GM19023 (cell line): ENCODE measurements around the gene PREP.

Source experiments
- ATAC-seq: cut with Tn5 transposase; IDR thresholded peaks from one replicate; pipeline ENCODE4 v1.9.1; 2021; ENCODE audit warnings: mild to moderate bottlenecking, moderate library complexity; ENCODE audit not compliant: unreplicated experiment

PREP gene

DNA sequence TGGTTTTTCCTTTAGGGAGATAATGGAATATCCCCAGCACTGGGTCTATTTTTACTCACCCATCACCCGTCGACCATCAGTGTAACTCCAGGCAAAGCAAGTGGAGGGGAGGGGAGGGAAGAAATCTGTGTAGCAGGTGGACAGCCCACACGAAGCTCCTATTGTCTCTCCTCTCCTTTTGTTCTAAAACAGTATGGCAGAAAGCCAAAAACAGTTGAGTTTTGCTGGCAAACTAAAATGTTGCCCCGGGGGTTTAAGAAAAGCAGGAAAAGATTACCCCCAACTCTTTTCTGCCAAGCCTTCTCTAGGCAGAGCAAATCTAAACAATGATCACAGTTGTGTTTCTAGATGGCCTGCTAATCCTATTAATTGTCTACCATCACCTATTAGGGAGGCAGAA is 89.7 kb downstream of the PREP start:
- ATAC-seq, result no peak

DNA sequence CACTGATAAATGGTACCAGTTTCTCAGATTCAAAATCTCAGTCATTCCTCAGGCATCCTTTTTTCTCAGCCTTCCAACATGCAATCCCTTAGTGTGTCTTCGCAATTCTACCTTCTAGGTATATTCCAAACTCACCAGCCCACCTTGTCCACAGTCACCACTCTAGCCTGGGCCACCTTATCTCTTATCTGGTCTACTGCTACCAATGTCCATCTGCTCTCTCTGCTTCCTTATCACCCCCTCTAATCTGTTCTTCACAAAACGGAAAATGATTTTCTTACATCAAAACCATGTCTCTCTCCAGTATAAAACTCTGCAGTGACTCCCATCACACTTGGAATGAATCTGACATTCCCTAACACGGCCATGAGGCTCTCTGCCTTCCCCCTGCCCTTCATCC is 91.9 kb downstream of the PREP start:
- no peak for ATAC-seq

DNA sequence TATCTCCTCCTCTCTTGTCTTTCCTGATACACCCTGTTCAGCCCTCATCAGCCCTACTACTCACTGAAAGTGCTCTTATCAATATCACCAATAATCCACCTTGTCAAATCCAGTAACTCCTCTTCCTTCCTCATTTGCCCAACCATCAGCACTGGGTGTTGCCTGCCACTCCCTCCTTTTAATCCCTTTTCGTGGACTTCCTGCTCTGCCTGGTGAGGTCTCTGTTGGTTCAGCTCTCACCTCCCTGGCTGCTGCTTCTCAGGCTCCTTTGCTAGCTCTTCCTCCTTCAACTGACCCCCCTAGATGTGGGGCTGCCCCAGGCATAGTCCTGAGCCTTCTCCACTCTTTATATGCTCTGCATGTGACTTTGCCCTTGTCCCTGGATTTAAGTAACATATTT is 92.5 kb downstream of the PREP start:
- no peak for ATAC-seq

DNA sequence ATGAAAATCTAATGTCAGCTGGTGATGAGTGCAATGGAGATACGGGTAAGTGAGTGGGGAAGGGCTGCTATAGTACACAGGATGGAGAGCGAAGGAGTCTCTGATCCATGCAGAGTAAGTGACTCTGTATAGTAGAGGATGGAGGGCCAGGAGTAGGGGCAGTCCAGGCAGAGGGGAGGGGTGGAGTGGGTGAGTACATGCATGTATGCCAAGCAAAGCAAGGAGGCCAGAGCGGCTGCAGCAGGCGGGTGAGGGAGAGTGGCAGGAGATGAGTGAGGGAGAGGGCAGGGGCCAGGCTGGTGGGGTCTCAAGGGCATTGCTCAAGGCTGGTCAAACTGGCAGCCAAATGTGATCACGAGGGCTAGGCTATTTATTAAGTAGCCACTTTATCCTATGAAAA is 94.0 kb downstream of the PREP start:
- ATAC-seq, result no peak

DNA sequence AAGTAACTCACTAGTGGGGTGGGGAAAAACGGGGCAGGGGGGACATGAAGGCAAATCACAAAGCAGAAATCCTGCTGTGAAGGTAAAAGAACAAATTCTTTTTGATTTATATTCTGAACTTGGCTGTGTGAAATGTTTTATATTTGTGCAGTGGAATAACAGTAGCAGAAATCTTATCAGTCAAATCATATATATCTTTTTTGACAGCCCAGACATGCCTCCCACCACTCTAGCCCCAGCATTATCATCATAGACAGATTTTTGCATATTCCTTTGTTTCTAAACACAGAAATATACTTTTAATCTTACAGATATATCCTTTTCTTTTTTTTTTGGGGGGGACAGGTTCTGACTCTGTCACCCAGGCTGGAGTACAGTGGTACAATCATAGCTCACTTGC is 97.4 kb downstream of the PREP start:
- no peak for ATAC-seq

DNA sequence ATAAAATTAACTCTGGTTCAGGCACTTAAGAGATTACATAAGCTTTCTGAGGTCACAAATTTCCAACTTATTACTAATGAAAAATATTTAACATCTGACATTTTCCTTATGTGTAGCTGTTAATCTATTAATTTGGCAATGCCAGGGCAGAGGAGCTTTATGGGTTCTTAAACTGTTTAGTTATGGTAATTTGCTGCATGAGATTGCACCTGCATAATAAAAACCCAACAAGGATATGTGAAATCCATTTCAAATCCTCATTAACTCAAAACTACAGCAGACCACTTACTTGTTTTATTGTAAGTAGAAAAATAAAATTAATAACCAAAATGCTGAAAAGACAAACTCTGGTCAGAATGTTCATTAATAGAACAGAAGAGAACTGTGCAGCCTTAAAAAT is 98.1 kb downstream of the PREP start:
- no peak for ATAC-seq

DNA sequence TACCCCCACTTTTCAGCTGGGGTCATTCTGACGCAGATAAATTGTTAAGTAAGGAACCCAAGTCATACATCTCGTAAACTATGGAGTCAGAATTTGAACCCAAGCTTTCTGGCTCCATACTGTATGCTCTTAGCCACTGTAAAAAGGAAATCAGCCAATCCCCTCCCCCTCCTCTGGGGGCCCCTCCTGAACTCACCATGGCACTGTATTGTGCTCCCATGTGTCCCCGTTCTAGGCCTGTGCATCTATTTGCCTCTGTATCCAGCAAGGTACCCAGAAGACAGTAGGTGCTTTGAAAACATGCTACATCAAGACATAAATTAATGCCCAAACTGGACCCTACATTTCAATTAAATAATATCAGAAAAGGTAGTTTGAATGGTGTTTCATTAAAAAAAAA is 98.5 kb downstream of the PREP start:
- ATAC-seq, result no peak

DNA sequence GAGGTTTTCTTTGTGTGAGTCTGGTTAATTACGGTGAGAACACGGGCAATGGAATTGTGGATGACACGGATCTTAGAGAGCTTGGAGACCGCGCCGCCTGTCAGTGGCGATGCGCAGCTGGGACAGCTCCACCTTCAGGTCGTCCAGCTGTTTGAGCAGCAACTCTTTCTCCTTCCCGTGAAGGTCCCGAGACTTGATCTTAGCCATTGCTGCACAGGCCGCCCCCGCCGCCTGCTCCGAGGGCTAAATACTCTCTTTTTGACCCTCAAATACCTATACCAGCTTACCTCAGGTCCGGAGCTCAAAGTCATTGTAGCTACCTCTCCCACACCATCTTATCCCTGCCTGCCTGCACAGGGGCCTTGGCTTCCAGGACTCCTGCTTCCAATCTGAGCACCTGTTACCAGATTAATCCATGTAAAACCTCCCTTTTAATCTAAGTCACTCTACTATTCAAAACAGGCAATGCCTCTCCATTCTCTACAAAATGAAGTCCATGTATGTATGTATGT is 100.2 kb downstream of the PREP start:
- ATAC-seq, result no peak

DNA sequence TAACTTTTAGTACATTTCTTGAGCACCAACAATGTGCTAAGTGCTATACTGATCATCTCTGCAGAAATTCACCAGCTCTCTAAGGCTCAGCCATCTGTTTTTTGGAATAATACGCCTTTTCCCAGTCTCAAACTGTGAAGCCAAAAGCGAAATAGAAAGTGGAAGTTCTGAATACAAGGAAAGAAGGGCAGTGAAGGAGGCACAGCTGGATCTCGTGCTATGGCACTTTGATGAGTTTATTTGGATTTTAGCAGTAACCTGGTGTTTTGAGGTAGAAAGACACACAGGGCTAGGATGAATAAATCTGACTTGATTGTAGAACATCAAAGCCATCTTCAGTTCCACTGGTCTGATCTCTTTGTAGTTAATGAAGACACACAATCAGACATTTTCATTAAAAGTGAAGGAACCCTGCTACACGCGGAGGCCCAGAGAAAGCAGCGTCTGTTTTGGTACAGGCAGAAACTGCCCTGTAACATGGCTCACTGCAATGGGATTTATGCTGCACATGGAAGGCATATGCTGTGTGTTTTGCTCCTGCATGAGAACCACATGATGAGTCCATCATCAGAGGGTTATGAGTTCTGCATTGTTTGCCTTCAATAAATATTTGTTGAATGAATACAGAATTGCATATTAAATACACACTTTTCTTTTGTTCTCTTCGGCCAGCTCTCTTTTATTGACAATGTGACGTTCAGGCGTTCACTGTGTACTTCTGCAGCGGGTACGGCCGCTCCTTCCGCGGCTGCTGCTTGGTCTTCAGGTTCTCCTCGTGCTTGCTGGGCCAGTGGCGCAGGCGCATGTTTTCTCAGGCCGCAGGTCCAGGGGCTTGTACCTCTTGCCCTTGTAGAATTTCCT is 100.9 kb downstream of the PREP start:
- no peak for ATAC-seq

DNA sequence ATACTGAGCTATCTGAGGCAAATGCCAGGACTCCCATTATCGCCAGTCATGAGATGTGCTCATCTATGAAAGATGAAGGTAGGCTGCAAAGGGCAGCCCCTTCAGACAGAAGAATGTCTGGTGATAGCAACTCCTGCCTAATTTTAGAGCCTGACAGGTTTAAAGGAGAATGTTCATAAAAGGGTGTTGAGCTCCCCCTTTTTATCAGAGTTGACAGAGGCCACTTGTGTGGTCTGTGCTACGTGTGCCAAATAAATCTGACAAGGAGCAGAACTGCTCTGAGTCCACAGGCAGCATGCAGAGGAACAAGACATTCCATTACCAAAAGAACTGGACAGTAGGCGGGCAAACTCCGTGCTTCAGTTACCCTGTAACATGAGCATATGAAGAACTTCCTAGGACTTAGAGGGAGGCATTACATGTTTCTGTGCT is 101.8 kb downstream of the PREP start:
- no peak for ATAC-seq

DNA sequence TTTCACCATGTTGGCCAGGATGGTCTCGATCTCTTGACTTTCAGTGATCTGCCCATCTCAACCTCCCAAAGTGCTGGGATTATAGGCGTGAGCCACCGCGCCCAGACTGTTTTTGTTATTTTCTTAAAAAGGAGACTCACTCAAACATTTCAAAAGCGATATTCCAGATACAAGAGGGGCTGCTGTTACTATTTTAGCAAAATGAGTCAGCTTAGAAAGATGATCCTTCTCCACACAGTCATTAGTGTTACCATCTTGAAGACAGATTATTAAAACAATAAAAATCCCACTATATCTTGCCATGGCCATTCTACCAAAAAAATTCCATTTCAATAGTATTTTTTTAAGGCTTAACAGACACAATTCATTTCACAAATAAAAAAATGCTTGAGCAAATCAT is 102.8 kb downstream of the PREP start:
- ATAC-seq, result no peak

DNA sequence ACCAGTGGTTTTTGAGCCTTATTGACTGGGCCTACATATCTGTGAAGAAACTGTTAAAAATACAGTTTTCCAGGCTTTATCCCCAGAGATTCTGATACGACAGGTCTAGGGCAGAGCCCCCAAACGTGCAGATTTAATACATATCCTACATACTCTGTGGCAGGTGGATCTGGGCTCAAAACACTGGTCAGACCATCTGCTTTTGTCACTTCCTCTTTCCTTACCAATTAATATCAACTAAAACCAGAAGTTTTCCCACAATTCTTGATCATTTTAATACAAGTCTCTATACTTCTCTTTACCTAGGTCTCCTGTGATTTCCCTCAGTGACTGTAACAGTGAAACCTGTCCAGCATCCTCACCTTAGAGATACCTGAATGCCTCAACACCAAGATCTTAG is 108.8 kb downstream of the PREP start:
- no peak for ATAC-seq

DNA sequence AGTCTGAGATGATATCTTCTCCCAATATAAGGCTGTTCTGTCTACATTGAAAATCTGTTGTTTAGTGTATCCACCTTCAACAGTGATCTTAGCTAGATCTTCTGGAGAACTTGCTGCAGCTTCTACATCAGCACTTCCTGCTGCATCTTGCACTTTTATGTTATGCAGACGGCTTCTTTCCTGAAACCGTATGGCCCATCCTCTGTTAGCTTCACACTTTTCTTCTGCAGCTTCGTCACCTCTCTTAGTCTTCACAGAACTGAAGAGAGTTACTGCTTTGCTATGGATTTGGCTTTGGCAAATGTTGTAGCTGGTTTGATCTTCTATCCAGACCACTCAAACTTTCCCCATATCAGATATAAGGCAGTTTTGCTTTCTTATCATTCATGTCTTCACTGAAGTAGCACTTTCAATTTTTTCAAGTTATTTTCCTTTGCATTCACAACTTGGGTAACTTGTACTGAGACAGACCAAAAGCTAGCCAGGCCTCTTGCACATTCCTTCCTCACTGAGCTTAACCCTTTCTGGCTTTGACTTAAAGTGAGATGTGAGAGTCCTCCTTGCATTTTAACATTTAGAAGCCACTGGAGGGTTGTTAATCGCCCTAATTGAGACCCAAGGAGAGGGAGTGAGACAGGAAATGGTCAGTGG is 110.1 kb downstream of the PREP start:
- ATAC-seq, result no peak

DNA sequence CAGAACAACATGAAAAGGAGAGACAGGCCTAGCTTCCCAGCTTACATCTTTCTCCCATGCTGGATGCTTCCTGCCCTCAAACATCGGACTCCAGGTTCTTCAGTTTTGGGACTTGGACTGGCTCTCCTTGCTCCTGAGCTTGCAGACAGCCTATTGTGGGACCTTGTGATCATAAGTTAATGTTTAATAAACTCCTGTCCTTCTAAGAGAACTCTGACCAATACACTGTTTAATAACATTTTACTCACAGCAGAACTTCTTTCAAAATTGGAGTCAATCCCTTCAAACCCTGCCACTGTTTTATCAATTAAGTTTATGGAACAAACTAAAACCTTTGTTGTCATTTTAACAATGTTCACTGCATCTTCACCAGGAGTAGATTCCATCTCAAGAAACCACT is 111.4 kb downstream of the PREP start:
- ATAC-seq, result no peak

DNA sequence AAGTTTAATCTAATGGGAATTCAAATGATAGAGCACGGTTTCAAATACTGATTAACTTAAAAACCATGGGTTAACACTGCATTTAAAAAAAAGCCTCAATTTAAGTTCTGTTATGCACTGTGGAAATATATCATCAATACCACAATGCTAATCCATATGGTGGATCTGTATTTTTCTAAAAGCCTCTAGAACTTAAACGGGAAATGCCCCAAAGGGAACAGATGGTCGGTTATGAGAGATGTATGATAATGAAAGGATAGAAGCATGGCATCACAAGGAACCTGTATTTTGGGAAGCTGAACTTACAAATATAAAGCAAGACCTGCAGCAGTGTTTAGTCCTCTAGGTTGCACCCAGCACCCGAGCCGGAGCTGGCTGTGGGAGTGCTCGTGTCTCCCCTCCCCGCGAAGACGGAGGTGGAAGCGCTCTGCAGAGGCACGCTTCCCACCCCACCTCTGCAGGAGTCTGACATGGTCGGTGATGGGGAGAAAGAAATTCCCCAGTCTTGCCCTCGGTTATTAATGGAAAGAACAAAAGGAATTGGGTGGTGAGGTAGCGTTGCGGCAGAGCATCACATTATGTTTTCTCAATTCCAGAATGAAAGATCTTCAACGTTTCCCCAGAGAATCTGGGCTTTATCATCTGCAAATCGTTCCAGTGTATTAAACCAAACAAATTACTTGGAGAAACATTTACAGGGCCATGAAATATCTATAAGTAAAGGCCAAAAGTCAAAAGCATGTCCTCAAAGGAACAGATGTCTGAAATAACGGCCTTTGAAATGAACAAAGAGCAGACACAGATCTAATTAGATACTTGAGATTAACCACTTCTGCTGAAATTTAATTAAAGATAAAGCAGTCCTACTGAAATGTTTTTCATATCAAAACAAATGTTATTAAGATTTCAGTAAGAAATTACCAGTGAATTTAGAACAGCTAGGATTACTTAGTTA is 120.0 kb downstream of the PREP start:
- no peak for ATAC-seq

DNA sequence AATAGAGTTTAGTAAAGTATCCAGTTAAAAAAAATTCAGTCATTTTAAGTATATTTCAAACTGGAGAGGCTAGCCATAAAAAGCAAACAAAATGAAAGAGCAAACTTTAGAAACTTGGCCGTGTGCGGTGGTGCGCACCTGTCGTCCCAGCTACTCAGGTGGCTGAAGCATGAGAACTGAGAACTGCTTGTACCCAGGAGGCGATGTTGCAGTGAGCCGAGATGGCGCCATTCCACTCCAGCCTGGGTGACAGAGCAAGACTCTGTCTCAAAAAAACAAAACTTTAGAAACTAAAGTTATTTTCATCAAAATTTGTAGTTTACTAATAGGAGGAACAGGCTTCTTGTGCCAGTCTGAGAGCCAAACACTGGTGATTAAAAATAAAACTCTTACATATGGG is 122.8 kb downstream of the PREP start:
- no peak for ATAC-seq

DNA sequence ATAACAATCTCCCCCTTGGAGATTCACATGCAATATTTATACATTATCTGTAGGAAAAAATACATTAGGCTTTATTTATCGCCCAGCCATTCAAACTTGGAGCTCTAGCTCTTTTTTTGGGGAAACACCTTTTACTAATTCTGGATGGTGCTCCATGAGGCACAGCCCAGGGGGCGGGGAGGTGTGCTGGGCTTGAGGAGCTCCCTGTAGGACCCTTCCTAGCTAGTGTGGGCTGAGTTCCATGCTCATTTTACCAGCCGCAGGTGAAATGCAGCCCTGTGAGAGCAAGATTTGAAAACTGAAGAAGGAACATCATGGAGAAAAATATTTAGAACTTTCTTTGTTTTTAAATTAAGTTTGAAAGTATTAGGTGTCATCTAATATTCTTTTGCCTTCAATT is 123.4 kb downstream of the PREP start:
- no peak for ATAC-seq

DNA sequence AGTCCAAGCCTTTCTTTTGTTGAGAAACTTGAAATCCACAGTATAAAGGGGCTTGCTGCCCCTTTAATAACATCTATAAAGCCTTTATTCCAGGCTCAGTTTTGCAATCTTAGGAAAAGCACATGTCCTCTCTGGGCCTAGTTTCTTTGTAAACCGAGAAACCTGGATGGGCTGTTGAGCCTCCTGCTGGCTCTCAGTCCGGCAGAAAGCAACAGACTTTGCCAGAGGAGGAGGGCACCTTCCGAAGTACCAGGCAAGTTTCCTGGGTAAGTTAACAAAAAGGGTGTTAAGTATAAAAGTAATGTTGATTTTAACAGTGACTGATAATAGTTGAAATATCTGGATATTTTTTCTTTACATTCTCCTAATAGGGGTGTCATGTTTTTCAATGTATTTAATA is 124.1 kb downstream of the PREP start:
- no peak for ATAC-seq

DNA sequence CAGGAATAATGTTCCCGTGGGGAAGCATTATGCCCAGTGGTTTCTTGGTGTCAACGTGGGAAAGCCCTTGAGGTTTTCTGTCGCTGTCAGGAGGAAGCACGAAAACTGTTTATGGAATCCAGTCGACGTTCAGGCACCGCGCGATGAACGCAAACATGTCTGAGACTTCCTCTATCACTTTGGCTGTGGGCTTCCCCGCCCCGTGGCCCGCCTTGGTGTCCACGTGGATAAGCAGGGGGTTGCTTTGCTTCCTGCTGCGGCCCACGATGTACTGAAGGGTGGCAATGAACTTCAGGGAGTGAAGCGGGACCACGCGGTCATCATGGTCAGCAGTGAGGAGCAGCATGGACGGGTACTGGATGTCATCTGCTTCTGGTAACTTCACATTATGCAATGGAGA is 124.8 kb downstream of the PREP start:
- no peak for ATAC-seq

DNA sequence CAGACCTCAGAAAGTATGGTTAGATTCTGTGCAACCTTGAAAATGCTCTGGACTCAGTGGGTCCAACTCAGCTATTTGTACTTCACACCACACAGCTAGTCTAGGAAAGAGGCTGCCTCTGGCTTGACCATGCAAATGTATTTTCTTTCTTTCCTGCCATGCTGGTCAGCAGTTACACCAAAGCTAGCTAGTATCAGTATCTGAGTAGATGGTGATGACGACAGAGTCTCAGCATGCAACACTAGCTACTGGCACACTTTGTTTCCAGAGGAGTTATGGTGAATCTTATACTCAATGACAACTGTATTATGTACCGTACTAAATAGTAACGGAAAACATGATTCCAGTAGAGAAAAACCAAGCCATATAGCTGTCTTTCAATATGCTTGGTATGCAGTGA is 126.5 kb downstream of the PREP start:
- no peak for ATAC-seq

DNA sequence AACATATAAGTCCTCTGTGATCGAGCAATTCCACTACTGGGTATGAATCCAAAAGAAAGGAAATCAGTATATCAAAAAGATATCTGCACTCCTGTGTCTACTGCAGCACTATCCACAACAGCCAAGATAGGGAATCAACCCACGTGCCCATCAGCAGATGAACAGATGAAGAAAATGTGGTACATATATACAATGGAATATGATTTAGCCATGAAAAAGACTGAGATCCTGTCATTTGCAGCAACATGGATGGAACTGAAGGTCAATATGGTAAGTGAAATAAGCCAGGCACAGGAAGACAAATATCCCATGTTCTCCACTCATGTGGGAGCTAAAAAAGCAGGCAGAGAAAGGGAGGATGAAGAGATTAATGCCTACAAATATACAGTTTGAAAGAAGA is 127.3 kb downstream of the PREP start:
- ATAC-seq, result no peak
